ENCODE measurements around the gene NEK2. TPM values are rescaled to one million over a fixed set of nuclear protein-coding genes. Genes with fewer than 3 reads are reported as not detected.

The NEK2 gene
- total RNA-seq, 1 donor from 2014 or later = 1.7 TPM

- no peak overlapping the region for H3K27ac ChIP-seq
- TF ChIP-seq POLR2AphosphoS5 (IDR thresholded peaks at IDR 0.05; ENCODE audit: insufficient read depth in 1 of 2, low read depth in 1 of 2) (no peak), POLR2A (IDR thresholded peaks at IDR 0.05) (no peak), CTCF (IDR thresholded peaks at IDR 0.05) (no peak)
- no peaks in the 10 kb centered on the region for H3K27me3 ChIP-seq
- intact Hi-C loops (cut with DNase I) = no loop called here
- H3K9me3 ChIP-seq = no peaks in the 10 kb centered on the region
- no peaks in the 10 kb centered on the region for H3K4me1 ChIP-seq
- H3K4me3 ChIP-seq = no peak overlapping the region
- no peak for DNase-seq (ENCODE audit: extremely low spot score in 2 of 2)
- H3K36me3 ChIP-seq = no peaks in the 10 kb centered on the region
These were observed 40.5 kb upstream of the NEK2 start for GRCh38 chr1:211715971-211716370.

GRCh38 chr1:211714154-211714553, 38.7 kb upstream of the NEK2 start:
- Histone ChIP-seq H3K4me3 (no peak overlapping the region), H3K27me3 (no peaks in the 10 kb centered on the region), H3K4me1 (no peaks in the 10 kb centered on the region), H3K36me3 (no peaks in the 10 kb centered on the region), H3K9me3 (no peaks in the 10 kb centered on the region), H3K27ac (no peak overlapping the region)
- DNase-seq (ENCODE audit: extremely low spot score in 2 of 2) = no peak
- TF ChIP-seq POLR2A (IDR thresholded peaks at IDR 0.05) = no peak
- no peak for TF ChIP-seq CTCF (IDR thresholded peaks at IDR 0.05)
- TF ChIP-seq POLR2AphosphoS5 (IDR thresholded peaks at IDR 0.05; ENCODE audit: insufficient read depth in 1 of 2, low read depth in 1 of 2) = no peak
- intact Hi-C loops (cut with DNase I) = no loop called here

- no peaks in the 10 kb centered on the region for H3K9me3 ChIP-seq
- DNase-seq (ENCODE audit: extremely low spot score in 2 of 2) = no peak
- H3K4me3 ChIP-seq = no peak overlapping the region
- no peaks in the 10 kb centered on the region for H3K4me1 ChIP-seq
- no peak overlapping the region for H3K27ac ChIP-seq
- no peak for TF ChIP-seq POLR2A (IDR thresholded peaks at IDR 0.05)
- TF ChIP-seq POLR2AphosphoS5 (IDR thresholded peaks at IDR 0.05; ENCODE audit: insufficient read depth in 1 of 2, low read depth in 1 of 2) = no peak
- intact Hi-C loops (cut with DNase I) = no loop called here
- H3K36me3 ChIP-seq = no peaks in the 10 kb centered on the region
- no peaks in the 10 kb centered on the region for H3K27me3 ChIP-seq
These were observed 37.8 kb upstream of the NEK2 start for GRCh38 chr1:211713231-211713630.

GRCh38 chr1:211711315-211711705, 35.9 kb upstream of the NEK2 start:
- Histone ChIP-seq H3K9me3 (no peaks in the 10 kb centered on the region), H3K27ac (no peak overlapping the region), H3K27me3 (no peaks in the 10 kb centered on the region), H3K4me1 (no peaks in the 10 kb centered on the region), H3K4me3 (no peak overlapping the region), H3K36me3 (no peaks in the 10 kb centered on the region)
- intact Hi-C loops (cut with DNase I) = no loop called here
- TF ChIP-seq CTCF (IDR thresholded peaks at IDR 0.05) = no peak
- TF ChIP-seq POLR2AphosphoS5 (IDR thresholded peaks at IDR 0.05; ENCODE audit: insufficient read depth in 1 of 2, low read depth in 1 of 2) = no peak
- no peak for TF ChIP-seq POLR2A (IDR thresholded peaks at IDR 0.05)
- DNase-seq (ENCODE audit: extremely low spot score in 2 of 2) = no peak

- TF ChIP-seq POLR2AphosphoS5 (IDR thresholded peaks at IDR 0.05; ENCODE audit: insufficient read depth in 1 of 2, low read depth in 1 of 2) = no peak
- TF ChIP-seq CTCF (IDR thresholded peaks at IDR 0.05) = no peak
- no peak for TF ChIP-seq POLR2A (IDR thresholded peaks at IDR 0.05)
- intact Hi-C loops (cut with DNase I) = no loop called here
- no peak overlapping the region for H3K27ac ChIP-seq
These were observed 35.3 kb upstream of the NEK2 start for GRCh38 chr1:211710566-211711314.

More at GRCh38 chr1:211710566-211711314, 35.3 kb upstream of the NEK2 start:
- Histone ChIP-seq H3K4me3 (no peak overlapping the region), H3K4me1 (peaks cover 5% of the 10 kb centered on the region), H3K27me3 (no peaks in the 10 kb centered on the region), H3K36me3 (no peaks in the 10 kb centered on the region), H3K9me3 (no peaks in the 10 kb centered on the region)
- DNase-seq (ENCODE audit: extremely low spot score in 2 of 2) = no peak
